ENCODE measurements around the gene MDK.

DNA sequence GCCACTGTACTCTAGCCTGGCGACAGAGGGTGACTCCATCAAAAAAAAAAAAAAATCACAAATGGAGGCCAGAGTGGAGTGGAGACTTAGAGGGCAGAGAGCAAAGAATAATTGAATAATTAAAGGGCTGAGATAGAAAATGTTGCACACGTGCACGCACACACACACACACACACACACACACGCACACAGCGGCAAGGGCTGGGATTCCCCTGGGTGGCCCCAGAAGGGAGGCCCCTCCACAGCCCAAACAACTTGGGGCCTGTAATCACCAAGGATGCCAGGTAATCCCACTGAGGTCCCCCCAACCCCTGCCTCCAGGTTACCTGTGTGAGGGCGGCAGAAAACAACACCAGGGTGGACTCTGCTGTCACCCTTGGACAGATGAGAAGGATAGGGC lies 46.2 kb upstream of the MDK start:
- TF ChIP-seq CTCF (IDR thresholded peaks at IDR 0.05) = no peak
- TF ChIP-seq POLR2A (IDR thresholded peaks at IDR 0.05) = no peak
